GM19035 (cell line): ENCODE measurements around the gene SH3BP1.
A peak's percentile ranks its signal among the peaks of the same experiment; 100 is the strongest.
"Not testable (repeated sequence)": the region's sequence is repeated elsewhere in the genome, so short reads cannot be mapped to it uniquely, and the experiment has no call there.

Experiments
- ATAC-seq: cut with Tn5 transposase; IDR thresholded peaks from one replicate; pipeline ENCODE4 v1.9.1; 2021; ENCODE audit not compliant: unreplicated experiment

SH3BP1 gene

DNA sequence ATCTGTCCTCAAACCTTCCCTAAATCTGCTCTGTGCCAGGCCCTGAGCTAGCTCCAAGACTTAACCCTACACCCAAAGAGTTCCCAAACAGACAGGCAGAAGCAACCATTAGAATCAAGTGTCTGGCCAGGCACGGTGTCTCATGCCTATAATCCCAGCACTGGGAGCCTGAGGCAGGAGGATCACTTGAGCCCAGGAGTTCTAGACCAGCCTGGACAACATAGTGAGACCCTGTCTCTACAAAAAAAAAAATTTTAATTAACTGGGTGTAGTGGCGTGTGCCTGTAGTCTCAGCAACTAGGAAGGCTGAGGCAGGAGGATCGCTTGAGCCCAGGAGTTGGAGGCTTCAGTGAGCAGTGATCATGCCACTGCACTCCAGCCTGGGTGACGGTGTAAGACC lies 17.1 kb downstream of the SH3BP1 start:
- ATAC-seq, result not testable (repeated sequence)

DNA sequence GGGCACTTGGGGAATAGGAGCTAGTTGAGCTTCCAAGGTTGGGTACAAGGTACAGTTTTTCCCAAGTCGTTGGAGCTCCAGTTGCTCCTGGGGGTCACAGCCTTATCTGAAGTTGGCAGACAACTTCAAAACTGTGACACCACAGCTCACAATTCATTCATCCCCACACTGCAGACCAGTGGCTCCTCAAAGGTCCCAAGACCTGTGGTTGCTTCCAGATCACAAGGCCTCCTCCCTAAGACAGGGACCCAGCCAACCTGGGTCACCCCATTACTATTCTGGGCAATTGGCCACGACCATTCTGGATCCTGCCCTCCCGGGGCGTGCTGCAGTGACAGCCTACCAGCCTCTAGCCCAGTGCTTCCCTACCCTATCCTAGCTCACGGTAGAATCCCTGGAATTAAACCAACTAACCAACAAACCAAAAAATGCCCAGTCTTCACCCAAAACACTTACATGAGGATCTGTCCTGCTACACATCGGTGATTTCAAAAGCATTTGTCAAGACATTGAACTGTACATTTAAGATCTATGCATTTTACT lies 18.2 kb downstream of the SH3BP1 start:
- ATAC-seq, result no peak

DNA sequence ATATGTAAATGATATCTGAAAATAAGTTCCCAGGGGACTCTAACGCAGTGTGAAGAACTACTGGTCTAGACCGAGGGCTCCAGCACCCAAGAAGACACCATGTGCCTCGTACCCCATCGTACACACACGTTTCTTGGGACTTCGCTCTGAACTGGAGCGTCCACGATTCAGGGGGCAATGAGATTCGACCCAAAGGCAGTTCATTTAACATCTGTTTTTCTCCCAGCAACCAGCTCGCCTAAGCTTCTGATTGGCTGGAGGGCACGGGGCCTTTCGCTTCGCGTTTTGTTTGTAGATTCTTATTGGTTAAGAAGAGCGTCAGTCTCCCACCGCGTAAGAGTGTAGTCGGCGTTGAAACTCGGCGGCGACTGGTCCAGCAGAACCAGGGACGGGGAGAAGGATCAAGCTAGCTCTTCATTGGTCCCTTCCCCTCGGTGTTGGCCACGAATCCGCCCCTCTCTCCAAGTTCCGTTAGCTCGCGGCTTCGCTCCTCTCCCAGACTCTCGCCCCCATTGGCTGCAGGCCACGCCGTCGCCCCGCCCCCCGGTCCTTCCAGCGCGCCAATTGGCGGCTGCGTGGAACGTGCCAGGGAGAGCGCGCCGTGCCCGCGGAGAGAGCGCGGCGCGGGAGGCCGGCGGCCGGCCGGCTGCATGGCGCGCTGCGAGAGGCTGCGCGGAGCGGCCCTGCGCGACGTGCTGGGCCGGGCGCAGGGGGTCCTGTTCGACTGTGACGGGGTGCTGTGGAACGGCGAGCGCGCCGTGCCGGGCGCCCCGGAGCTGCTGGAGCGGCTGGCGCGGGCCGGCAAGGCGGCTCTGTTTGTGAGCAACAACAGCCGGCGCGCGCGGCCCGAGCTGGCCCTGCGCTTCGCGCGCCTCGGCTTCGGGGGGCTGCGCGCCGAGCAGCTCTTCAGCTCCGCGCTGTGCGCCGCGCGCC lies 18.9 kb downstream of the SH3BP1 start, which contains the start of gene PDXP:
TSS of gene PDXP (plus strand) at position 591 of the 933 bp plus-strand sequence. CDS start at position 651, 60 bp downstream.
- ATAC-seq, result peak; percentile 87

DNA sequence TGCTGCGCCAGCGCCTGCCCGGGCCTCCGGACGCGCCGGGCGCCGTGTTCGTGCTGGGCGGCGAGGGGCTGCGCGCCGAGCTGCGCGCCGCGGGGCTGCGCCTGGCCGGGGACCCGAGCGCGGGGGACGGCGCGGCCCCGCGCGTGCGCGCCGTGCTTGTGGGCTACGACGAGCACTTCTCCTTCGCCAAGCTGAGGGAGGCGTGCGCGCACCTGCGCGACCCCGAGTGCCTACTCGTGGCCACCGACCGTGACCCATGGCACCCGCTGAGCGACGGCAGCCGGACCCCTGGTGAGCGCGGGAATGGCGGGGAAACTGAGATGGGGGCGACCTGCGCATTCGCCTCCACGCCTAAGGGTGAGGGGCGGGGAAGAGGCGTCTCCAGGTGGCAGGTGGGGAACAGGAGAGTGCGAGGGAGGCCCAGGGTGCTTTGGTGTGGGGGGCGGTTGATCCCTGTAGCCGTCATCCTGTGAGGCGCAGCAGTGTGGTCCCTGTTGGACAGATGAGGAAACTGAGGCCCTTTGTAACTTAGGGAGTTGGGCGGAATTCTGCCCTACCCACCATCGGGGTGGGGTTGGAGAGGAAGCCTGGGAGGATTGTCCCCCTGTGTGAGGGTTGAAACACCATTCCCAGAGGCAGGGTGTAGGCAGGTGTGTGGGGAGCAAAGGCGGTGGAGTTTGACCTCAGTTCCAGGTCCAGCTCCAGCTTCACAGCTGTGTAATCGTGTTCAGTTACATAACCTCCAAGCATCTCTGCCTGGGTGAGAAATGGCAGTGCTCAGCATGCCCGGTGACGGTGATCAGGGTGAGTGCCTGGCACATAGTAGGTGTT lies 19.8 kb downstream of the SH3BP1 start:
- peak; percentile 12 for ATAC-seq

DNA sequence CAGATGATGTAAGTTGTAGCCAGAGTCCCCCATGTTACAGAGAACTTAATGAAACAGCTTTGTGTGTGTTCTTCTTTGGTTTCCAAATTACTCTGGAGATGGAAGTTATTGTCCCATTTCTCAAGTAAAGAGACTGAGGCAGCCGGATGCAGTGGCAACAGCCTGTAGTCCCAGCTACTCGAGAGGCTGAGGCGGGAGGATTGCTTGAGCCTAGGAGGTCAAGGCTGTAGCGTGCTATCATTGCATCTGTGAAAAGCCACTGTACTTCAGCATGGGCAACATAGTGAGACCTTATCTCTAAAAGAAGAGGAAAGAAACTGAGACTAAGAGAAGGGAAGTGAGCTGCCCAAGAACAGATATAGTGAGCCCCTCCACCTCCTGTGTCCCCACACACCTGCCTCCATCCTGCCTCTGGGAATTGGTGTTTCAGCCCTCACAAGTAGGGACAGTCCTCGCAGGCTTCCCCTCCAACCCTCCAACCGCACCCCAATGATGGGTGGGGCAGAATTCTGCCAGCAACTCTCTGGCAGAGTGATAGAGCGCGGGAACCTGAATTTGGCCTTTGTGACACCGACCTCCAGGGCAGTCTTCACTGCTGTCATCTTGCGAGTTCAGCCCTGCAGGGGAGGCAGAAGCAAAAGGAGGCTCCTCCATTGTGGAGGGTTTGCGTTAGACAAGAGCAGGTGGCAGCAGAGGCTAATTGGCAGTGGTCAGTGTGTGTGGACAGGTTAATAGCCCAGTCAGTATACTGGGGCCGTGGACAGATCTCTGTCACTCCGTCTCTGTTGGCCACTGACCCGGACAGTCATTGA lies 20.6 kb downstream of the SH3BP1 start:
- ATAC-seq, result no peak

DNA sequence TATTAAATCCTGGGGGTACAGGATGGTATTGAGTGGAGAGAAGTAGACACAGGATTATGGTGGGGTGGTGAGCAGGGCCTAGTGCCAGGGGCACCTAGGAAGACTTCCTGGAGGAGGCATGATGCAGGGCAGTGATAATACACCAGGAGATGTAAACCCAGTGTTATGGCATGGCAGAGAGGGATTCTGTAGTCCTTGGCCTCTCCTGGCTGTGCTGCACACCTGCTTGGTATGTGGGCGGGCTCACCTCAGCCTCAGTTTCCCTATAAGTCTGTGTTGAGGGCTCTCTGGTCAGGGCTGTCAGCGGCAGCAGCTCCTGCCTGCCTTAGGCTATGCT lies 21.2 kb downstream of the SH3BP1 start:
- no peak for ATAC-seq

DNA sequence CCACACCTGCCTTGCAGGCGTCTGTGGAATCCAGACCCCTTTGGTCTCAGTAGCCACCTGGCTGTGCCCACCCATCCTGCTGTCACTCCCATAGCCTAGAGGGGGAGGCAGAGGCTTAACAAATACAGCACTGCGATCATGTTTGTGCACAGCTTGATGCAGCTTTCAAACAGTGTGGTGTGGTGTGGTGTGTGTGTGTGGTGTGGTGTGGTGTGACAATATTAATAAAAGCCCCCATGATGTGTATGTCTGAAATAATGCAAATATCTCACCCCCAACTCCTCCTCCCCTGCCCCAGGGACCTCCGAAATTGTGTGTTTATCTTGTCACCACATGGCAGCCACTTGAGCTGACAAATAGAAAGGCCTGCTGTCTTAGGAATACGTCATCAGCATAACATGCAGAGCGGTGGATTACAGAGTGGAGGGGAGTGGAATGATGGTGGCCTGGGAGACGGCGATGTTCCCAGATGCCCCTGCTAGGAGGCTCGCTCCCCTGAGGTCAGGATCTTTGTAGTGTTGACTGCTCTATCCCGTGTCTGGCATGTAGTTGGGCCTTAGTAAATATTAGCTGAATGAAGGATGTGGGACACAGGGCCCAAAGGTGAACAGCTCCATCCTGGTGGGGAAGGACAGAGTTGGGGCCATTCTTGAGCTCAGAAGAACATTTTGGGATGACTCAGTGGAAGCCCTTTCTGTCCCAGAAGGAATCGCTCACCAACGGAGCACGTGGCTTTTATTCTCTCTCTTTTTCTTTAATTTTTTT lies 21.9 kb downstream of the SH3BP1 start:
- no peak for ATAC-seq

DNA sequence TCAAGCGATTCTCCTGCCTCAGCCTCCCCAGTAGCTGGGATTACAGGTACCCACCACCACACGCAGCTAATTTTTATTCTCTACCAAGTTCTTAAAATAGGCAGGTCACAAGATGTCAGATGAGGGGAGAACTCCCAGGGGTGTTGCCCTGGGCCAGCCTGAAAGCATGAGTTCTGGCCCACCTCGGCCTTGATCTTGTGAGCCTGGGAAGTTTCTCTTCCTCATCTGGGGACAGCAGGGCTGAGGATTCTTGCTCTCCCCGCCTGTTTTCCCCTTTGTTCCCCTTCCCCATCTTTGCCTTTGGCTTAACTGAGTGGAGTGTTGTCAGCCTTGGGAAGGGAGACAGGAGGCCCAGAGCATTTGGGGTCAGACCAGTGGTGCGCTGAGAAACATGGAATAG lies 22.6 kb downstream of the SH3BP1 start:
- no peak for ATAC-seq

DNA sequence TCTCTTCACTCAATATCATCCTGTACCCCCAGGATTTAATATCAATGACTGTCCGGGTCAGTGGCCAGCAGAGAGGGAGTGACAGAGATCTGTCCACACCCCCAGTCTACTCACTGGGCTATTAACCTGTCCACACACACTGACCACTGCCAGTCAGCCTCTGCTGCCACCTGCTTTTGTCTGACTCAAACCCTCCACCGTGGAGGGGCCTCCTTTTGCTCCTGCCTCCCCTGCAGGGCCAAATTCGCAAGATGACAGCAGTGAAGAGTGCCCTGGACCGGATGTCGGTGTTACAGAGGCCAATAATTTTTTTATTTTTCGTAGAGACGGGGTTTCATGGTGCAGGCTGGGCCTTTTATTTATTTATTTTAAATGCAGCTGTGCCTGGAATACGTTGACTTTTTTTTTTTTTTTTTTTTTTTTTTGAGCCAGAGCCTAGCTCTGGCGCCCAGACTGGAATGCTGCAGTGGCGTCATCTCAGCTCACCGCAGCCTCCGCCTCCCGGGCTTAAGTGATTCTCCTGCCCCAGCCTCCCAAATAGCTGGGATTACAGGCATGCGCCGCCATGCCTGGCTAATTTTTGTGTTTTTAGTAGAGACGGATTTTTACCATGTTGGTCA lies 24.2 kb downstream of the SH3BP1 start:
- ATAC-seq, result no peak

DNA sequence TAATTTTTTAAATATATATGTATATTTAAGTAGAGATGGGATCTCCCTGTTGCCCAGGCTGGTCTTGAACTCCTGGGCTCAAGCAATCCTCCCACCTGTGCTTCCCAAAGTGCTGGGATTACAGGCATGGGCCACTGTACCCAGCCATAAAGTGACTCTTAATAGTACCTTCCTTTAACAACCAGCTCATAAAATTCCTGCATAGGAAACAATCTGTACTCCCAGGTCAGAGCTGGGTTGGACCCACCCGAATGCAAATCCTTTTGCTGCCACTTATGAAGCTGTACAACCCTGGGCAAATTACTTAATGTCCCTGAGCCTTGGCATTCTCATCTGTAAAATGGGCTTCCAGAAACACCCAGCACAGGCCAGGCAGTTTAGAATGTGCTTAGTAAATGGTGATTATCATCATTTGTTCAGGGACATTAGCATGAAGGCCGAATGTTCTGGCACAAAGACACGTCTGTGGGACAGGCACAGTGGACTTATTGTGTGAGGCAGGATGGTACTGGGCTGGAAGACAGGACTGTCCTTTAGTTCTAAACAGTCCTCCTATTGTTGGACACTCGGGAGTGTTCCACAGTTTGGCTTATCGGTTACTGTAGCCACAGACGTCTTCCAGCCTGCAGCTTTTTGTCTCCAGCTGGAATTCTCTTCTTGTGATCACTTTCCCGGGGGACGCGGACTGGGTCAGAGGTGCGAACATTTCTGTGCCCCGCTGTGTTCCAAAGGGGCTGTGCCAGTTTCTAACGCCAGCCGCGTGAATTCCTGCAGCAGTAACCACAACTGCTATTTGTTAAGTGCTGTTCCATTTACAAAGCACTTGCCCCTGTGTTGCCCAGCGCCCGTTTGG lies 25.0 kb downstream of the SH3BP1 start:
- ATAC-seq, result no peak

DNA sequence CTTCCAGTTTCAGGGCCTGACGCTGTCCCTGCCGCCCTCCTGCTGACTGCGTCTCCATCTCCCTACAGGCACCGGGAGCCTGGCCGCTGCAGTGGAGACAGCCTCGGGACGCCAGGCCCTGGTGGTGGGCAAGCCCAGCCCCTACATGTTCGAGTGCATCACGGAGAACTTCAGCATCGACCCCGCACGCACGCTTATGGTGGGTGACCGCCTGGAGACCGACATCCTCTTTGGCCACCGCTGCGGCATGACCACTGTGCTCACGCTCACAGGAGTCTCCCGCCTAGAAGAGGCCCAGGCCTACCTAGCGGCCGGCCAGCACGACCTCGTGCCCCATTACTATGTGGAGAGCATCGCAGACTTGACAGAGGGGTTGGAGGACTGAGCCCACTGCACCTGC lies 26.0 kb downstream of the SH3BP1 start:
- no peak for ATAC-seq

DNA sequence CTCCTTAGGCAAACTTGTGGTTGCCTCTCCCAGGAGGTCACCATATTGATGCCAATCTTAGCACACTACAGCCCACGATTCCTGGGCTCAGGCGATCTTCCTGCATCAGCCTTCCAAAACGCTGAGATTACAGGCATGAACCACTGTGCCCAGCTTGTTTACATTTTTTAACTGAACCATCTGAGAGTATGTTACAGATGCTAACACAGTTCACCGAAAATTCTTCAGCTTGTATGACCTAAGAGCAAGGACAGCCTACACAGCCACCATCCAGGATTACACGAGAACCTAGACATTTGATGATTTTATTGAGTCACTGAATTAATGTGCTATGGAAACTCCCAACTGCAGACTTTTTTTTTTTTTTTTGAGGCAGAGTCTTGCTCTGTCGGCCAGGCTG lies 30.1 kb downstream of the SH3BP1 start:
- no peak for ATAC-seq

DNA sequence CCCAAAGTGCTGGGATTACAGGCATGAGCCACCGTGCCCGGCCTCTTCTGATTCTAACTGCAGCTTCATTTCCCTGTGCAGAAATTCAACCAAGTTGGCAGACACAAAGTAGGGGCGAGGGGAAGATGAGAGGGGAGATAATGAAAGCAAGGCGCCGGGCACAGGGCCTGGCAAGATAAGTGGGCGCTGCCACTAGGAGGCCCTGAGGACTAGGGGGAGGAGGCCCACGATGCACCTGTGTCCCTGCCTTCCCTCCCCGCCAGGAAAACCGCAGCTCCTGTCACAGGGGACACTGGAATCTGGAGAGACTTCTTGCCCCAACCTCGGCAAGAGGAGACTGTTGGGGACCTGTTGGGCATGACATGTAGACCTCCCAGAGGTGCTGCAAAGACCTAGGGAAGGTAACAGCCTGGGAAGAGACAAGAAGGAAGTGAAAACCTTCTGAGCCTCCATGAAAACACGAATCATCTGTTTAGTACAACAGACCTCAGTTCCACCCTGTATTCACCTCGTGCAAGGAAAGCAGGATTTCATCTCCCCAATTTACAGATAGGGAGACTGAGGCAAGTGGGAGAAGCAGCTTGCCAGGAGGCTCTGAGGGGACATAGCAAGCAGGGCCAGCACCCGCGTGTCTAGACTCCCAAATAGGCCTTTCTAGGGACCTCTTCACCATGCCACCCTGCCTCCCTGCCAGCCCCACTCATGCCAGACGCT lies 32.9 kb downstream of the SH3BP1 start:
- ATAC-seq, result no peak

DNA sequence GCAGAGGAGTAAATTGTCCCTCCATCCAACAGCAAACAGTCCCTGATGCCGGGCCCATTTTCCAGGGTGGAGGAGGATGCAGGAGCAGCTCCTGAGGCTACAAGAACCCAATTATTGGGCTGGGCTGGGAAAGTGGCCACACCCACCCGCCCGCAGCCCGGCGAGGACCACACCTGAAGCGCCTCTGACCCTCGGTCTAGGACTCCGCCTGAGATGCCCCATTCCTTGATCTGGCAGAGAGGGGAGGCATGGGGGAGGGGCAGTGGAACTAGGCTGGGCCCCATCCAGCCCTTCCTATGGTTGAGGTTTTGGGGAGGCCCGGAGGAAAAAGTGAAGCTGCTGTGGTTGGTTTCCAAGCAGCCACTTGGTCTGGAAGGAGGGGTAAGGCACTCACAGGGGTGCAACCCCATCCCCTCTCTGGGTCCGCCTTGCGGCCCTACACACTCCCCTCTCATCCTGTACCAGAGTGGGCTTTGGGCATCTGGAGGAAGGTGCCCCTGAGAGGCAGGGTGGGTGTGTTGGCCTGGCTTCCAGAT lies 33.5 kb downstream of the SH3BP1 start:
- ATAC-seq, result no peak

DNA sequence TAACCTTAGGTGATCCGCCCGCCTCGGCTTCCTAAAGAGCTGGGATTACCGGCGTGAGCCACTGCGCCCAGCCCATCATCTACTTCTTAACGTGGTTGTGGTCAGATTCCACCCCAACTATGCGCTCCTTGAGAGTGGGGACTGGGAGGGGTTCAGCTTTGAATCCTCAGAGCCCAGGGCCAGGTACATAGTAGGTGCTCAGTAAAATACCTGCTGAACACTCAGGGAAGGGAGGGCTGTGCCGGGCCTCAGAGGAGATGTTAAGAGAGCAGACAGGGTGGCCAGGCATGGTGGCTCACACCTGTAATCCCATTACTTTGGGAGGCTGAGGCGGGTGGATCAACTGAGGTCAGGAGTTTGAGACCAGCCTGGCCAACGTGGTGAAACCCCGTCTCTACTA lies 34.8 kb downstream of the SH3BP1 start:
- ATAC-seq, result no peak

DNA sequence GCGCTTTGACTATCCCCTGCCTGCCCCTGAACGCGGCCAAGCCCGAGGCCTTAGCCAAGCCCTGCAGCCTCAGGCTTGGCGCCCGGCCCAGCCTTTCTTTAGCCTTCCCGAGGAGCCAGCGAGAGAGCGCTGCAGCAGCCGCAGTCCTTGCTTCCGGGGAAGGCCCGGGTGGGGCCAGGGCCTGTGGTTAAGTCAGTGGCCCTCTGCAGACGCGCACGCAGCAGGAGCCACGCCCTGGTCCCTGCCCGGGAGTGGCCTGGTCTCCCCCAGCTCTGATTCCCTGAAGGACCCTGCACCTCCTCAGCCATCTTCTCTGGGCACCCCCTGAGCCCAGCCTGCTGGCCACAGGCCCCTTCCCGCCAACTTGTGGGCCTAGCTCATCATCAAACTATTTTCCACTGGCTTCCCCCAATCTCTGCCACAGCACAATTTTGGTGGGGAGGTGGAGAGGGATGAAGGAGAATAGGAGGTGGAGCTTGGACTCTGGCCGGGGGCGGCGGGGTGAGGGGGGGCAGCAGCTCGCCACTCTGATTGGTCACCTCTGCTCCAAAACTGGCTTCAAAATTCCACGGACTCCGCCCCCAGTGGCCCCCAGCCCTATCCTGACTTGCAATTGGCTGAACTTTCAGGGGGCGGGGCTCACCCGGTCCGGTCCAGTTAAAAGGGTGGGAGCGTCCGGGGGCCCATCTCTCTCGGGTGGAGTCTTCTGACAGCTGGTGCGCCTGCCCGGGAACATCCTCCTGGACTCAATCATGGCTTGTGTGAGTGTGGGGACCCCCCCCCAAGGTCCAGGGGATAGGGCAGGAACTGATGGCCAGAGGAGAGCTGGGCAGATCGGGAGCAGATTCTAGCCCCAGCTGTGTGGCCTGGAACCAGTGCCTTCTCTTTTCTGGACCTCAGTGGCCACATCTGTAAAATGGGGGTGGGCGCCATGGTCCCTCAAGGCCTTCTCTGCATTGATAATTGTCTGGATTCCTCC lies 35.8 kb downstream of the SH3BP1 start, which contains the start of gene LGALS1:
TSS of gene LGALS1 (plus strand) at position 686 of the 979 bp plus-strand sequence. CDS start at position 753, 67 bp downstream.
- peak; percentile 47 for ATAC-seq
